ENCODE measurements around the gene ZNF135.
A peak's percentile ranks its signal among the peaks of the same experiment; 100 is the strongest.

The ZNF135 gene

DNA sequence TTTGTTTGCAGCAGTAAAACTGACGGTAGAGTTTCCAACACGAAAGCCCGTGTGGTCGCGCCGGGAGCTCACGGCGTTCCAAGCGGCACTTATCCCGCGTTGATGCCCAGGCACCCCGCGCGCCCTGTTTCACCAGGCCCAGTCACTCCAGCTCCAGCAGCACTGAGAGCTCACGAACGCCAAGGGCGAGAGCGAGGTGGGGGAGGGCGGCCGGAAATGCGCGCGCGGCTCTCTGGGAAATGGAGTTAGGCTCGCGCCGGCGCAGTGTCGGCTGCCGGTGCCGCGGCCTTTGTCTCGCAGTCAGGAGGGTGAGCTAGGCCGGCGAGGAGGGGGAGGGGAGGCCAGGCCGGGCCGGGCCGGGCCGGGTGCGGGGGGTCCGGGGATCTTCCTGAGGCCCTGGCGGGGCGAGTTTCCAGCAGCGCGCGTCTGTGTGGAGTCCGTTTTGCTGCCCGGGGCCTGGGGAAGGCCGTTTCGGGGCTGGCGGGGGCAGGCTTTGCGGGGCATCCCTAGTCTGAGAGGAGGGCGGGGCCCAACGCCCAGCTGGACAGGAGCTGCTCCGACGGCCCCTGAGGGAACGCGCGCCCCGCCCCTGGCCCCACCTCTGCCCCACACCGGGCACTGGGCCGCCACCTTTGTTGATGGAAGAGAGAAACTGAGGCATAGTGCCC is at the start of gene ZNF135:
ZNF135 (plus strand) TSS at position 280 of the 668 bp plus-strand sequence. CDS start 721 bp downstream, outside the sequence.
- DNase-seq, result peak; percentile 85

DNA sequence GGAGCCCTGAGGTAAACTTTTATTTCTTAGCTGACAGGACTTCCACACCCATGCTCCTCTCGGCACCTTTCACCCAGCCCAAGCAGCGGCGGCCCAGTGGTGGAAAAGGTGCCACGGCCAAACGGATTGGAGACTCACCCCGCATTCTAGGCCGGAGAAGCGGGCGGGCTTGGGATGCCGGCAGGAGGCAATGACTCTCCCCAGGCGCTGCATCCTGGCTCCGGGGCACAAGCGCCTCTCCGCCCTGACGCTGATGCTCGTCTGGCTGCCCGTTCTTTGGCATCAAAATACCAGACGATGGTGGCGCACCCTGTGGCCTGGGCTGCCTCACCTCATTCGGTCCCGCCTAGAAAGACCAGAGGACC is 49.8 kb upstream of the ZNF135 start:
- DNase-seq, result no peak

DNA sequence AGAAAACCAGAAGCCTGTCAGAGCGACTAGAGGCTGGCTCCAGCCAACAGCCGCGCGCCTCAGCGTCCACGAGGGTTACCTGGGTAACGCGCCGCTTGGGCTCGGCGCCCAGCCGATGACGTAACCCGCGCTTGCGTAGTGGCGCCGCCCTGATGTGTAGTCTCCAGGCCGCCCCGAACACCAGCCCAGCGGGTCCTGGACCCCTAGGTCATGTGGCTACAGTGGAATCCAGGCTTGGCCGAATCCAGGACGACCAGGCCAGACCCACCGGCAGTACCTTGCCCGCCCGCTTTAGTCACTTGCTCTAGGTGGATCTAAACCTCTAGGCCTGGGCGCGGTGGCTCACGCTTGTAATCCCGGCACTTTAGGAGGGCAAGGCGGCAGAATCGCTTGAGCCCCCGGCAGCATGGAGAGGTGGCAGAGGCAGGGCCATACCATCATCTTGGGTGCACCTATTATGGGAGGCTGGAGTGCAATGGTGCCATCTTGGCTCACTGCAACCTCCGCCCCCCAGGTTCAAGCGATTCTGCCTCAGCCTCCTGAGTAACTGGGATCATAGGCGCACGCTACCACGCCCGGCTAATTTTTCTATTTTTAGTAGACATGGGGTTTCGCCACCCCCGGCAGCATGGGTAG is 49.3 kb upstream of the ZNF135 start:
- DNase-seq, result peak; percentile 90

DNA sequence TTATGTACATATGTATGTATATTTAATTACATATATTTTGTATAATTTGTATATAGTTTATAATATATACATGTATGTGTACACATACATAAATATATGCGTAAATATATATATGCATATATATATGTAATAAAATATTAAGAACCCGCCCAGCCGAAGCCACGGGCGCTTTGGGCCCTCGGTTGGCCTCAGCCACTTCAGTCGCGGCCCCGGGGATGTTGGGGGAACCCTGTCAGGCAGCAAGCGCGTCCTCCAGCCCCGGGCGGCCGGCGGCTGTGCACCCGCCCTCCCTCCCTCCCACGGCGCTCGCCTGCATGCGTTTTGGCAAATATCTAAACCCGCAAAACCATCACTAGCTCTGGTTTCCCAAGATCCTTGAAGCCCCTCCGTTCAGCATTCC is 48.6 kb upstream of the ZNF135 start:
- no peak for DNase-seq

DNA sequence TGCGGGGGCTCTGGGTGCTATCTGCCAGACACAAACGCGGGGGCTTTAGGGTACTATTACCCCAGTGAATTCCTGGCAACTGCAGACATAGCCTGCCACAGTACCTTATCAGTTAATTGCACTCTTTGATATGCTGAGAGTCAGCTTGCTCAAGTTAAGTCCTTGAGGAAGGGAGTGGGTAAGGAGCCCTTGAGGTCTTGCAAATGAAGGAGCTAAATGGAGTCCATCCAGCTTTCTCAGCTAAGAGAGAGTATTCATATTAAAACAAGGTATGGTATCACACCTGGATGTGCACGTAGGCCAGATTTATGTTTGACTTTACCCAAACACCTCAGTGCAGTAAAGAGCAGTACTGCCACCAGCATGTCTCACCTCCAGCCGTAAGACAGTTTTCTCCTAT is 44.9 kb upstream of the ZNF135 start:
- no peak for DNase-seq

DNA sequence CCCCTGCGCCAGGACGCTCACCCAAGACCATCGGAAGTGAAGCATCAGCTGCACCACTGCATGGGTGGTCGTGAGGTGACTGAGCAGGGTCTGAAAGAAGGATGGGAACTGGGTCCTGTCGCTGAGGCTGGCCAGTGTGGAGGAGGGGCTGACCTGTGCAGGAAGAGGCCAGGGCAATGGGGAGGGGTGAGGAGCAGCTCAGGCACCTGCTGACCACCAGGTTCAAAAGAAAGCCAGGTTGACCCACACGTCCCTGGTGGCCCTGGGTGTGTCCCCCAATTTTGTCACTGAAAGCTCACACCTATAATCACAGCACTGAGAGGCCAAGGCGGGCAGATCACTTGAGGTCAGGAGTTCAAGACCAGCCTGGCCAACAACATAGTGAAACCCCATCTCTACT is 39.0 kb upstream of the ZNF135 start:
- DNase-seq, result no peak

DNA sequence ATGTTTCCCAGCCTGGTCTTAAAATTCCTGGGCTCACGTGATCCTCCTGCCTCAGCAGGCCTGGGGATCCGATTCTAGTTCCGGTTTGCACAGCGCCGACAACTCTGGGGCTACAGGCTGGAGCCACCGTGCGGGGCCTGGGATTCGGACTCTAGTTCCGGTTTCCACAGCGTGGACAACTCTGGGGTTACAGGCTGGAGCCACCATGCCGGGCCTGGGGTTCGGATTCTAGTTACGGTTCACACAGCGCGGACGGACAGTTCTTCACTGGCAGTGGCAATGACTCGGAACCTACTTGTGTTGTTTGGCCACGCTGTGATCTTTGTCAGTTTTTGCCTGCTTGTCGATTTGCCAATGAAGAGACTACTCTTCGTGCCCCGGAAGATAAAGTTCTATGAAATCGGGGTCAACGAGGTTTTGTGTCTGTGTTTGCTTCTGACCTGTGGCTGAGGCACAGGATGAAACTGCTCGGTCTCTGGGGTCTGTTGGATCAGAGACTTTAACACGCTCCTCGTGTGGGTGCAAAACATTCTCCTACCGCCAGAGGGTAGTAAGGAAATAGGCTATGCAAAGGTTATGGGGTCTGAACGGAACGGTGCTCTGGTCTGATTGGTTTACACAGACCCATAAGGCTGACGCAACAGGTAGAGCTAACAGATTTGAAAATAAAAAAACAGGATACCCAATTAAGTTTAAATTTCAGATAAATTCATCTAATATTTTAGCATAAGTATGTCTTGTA is 37.4 kb upstream of the ZNF135 start:
- peak; percentile 2 for DNase-seq

DNA sequence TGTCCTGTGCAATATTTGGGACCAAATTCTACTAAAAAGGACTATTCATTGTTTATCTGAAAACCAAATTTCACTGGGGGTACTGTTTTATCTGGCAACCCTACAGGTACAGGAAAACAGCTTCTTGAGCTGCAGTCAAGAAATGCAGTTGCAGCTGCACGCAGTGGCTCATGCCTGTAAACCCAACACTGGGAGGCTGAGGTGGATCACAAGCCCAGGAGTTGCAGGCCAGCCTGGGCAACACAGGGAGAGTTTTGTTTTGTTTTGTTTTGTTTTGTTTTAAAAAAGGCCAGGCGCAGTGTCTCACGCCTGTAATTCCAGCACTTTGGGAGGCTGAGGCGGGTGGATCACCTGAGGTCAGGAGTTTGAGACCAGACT is 36.8 kb upstream of the ZNF135 start:
- DNase-seq, result no peak

DNA sequence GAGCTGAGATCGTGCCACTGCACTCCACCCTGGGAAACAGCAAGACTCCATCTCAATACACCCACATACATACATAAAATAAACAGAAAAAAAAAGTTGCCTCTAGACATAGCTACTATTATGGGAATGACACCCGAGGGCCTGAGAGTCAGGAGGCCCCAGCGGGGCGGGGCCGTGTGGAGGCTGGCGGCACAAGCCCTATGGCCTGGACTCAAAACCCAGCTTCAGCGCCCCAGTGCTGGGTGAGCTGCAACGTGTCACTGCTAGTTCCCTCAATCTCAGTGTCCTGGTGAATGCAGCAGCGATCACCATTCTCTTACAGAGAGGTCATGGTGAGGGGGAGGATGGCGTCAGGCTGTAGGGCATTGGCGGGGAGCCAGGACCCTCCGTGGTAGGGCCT is 34.4 kb upstream of the ZNF135 start:
- DNase-seq, result no peak

DNA sequence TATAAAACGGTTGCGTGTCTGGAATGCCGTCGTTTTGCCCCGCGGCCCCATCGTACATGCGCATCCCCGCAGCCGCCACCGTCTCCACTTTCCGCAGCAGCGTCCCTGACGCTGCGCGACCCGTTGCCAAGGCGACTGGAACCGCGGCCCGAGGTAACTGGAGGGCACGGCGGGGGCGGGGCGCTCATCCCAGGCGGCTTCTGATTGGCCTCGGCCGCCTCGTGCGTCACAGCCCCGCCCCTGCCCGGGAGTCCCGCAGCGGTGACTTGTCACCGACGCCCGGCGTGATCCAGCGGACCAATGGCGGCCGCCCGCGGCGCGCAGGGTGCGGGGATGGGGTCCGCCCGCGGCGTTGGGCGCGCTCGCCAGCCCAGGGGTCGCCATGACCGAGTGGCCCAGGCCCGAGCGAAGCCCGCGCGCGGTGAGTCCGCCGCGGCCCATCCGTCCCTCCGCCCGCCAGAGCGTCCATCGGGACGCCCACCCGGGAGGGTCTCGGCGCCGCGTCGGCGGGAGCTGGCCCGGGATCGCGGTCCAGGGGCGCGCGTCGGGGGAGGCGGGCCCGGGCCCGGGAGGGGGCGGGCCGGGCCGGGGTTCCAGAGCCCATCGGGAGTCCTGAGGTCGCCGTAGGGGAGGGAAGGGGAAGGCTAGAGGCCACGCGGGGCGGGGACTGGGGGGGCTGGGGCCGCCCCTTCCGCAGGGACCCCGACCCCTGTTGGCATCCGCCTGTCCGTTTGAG is 25.2 kb upstream of the ZNF135 start, which contains the start of gene ZSCAN1:
ZSCAN1 (plus strand) TSS at position 285 of the 736 bp plus-strand sequence. CDS start 3,812 bp downstream, outside the sequence.
- peak; percentile 92 for DNase-seq

DNA sequence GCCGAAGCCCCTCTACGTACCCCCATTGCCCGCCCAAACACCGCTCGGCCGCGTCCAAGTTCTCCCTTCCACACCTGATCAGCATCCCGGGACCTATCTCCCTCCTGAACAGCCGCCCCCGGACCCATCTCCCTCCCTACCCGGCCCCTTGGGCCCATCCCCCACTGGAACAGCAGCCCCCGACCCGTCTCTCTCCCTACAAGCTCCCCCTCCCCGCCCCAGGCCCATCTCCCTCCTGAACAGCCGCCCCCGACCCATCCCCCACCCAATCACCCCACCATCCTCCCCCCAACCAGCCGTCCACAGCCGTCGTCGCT is 24.6 kb upstream of the ZNF135 start:
- no peak for DNase-seq

DNA sequence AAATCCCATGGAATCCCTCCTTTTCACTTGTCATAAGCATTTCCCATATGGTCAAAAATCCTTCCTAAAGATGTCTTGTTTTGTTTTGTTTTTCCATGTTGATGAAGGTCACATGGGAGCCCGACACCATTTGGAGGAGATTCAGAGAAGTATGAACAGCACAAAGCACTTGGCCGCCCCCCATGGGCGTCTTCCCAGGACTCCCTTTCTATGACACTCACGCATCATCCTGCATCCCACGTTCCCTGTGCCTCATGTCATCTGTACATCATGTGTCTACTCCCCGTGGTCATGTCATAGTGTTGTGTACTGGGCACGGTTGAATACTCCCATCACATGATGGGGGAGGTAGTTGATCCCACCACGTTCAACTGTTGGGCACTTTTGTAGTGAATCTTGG is 23.2 kb upstream of the ZNF135 start:
- no peak for DNase-seq

DNA sequence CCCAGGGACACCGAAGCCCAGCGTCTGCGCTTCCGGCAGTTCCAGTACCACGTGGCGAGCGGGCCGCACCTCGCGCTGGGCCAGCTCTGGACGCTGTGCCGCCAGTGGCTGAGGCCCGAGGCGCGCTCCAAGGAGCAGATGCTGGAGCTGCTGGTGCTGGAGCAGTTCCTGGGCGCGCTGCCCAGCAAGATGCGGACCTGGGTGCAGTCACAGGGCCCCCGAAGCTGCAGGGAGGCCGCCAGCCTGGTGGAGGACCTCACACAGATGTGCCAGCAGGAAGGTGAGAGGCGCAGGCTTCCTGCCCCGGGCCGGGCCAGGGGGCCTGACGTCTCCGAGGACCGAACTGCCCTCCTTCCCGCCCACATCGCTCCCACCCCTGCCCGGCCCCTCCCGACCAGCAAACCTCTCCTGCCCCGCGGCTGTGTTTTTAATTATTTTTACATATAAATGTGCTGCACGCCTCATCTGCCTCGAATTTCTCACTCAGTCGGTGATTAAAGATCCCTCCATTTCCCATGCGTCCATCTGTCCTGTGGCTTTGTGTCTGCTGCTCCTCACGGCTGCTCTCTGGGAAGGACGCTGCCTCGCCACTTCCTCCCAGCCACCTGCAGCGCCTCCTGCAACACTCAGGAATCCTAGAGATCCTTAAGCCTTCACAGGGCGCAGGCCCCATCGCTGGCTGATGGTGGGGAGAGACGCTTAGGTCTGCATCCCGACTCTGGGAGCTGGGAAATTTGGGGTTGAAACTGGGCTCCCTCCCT is 21.0 kb upstream of the ZNF135 start:
- DNase-seq, result no peak

DNA sequence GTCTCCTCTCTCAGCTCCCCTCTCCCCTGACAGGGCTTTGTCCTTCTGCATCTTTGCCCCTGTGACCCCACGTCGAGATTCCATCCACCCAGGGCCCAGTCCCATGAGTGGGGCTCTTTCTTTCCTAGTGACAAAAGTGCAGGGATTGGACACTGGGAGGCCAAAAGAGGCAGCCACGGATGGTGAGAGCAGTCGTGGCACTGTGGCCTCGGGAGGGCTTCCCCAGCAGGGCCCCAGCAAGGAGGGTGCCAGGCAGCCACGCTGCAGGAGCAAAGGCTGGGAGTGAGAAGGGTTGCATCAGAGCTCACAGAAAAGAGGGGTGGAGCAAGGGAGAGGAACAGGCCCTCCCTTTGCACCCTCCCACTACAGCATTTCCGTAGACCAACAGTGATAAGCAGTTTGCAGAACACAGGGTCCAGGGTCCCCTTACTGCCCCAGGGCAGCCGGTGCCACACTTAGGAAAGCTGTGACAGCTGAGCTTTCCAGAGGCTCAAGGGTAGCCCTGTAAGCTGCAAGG is 20.3 kb upstream of the ZNF135 start:
- DNase-seq, result no peak

DNA sequence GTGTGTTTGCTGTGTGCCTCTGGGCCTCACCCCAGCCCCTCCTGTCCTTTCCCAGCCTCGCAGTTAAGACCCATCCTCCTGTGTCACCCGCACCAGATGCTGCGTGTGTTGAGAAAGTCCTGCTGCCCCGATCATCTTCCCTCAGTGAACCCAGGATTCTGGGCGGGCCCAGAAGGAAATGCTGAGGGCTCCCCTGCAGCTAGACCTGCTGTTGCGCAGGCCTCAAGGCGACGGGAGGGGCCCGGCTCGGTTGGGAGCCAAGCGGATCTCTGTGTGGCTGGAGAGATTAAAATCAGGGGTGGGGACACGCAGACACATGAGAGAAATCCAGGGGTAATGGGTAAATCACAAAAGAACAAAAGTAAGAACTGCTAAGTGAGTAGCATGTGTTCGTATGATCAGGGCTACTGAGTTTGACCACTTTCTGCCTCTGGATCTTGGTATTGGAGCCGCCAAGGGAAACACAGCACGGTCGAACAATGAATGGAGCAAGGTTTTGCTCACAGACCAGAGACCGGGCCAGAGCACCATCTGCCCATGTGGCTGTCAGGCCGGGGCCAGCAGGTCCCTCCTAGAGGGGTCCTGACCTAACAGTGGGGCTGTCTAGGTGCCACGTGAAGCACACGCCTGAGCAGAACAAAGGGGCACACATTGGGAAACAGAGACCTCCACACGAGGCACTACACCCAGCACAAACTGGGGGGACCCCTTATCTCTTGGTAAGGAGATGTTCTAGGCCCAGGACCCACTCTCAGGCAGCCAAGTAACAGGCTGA is 18.1 kb upstream of the ZNF135 start:
- DNase-seq, result no peak

DNA sequence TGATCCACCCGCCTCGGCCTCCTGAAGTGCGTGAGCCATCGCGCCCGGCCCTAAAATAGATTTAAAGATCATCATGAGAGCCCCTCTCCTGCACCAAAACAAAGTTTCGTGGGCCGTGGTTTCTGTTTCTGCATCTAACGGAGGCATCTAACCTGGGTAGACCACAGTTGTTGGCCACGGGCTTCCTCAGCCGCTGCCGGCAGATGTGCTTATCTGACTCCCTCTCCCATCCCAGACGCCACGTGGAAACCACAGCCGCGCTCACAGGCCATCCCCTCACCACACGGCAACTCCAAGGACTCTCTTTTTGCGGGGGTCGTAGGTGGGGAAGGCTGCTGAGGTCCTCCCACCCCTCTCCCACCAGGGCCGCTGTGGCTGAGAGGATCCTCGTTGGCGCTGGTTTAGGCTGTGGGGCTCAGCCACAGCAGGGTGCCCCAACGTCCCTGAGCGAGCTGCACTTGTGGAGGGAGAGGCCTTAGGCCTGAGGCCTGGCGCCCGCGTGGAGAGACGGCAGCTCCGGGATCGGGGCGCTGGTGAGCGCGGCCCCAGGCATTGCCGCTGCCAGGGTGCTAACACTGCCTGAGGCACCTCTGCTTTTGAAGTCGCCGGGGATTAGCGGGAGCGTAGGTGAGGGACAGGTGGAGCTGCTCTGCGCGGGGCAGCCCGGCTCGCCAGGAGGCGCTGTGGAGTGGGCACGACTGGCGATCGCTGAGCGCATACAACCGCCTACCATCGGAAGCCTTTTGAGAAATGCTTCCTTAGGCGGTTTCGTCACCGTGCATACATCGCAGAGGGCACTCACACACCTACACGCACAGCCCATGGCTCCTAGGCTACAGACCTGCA is 16.4 kb upstream of the ZNF135 start:
- DNase-seq, result no peak

DNA sequence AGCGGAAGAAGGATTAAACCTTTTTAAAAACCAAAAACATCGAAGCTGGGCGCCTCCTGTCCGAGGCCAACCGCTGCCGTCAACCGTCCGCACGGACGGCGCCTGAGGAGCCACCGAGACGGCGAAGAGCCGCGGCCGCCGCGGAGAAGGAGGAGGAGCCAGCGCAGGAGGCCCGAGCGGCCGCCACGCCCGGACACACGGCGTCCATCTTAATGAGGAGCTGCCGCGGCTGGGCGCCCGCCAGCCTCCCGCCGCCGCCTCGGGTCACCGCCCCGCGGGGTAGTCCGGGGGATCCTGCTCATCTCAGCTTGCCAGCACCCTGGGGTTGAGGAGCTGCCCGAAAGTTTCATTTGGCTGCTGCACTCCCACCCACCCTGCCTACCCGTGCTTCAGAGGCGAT is 14.7 kb upstream of the ZNF135 start:
- no peak for DNase-seq

DNA sequence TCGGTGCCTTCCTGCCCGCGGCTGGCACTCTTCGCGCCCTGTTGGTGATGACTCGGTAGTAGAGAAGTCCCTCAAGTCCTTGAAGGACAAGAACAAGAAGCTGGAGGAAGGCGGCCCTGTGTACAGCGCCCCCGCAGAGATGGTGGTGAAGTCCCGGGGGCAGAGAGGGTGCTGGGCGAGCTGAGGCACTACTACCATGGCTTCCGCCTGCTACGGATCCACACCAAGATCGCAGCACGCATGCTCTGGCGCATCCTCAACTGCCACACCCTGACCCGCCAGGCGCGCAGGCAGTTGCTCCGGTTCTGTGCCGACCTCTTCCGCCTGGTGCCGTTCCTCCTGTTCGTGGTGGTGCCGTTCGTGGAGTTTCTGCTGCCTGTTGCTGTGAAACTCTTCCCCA is 14.2 kb upstream of the ZNF135 start:
- DNase-seq, result no peak

DNA sequence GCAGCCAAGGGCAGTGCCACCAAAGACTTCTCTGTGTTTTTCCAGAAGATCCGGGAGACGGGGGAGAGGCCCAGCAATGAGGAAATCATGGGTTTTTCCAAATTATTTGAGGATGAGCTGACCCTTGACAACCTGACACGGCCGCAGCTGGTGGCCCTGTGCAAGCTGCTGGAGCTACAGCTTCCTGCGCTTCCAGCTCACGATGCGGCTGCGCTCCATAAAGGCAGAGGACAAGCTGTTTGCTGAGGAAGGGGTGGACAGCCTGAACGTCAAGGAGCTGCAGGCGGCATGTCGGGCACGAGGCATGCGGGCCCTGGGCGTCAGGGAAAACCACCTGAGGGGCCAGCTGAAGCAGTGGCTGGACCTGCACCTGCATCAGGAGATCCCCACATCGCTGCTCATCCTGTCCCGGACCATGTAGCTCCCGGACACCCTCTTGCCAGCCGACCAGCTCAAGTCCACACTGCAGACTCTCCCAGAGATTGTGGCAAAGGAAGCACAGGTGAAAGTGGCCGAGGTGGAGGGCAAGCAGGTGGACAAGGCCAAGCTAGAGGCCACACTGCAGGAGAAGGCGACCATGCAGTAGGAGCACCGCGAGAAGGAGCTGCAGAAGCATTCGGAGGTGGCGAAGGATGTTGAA is 13.6 kb upstream of the ZNF135 start:
- DNase-seq, result no peak

DNA sequence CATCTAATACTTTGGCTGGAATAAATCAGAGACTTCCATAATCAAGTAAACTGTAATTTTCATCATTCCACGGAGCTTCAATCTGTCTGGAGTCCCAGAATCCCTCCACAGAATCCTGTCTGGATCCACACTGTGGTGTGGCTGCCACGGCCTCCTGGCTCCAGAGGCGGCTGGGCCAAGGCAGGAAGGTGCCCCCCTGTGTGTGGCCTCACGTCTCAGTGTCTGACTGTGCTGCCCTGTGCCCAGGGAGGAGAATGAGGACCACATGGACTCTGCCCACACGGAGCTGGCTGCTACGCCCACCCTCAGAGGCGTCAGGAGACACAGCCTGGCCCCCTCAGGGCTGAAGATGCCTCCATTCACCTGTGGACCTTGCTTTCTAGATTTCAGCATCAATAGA is 12.2 kb upstream of the ZNF135 start:
- no peak for DNase-seq

All from NCI-H2171 (cell line).